Stimulated activated naive CD4-positive, alpha-beta T cell (primary cell): ENCODE measurements around the gene PPP1R3G.
"Not testable (repeated sequence)": the region's sequence is repeated elsewhere in the genome, so short reads cannot be mapped to it uniquely, and the experiment has no call there.

ENCODE experiments used
- DNase-seq, 6 experiments: peaks; one replicate each; lab custom pipeline; 2025; lab: John Stamatoyannopoulos, UW

Gene PPP1R3G

GRCh38 chr6:5084781-5085647 is at the start of gene PPP1R3G:
TSS of gene PPP1R3G (plus strand) at chr6:5085341. CDS start at chr6:5085486, 145 bp downstream.
- DNase-seq = no peak

- no peak for DNase-seq
These were observed 48.9 kb upstream of the PPP1R3G start for GRCh38 chr6:5036269-5036668.

GRCh38 chr6:5041955-5042354 is 43.2 kb upstream of the PPP1R3G start:
- no peak for DNase-seq

- DNase-seq = no peak
These were observed 42.7 kb upstream of the PPP1R3G start for GRCh38 chr6:5042436-5042835.

- DNase-seq = no peak
These were observed 40.3 kb upstream of the PPP1R3G start for GRCh38 chr6:5044866-5045265.

- no peak for DNase-seq
These were observed 39.7 kb upstream of the PPP1R3G start for GRCh38 chr6:5045416-5045815.

- no peak for DNase-seq
These were observed 38.7 kb upstream of the PPP1R3G start for GRCh38 chr6:5046430-5046829.

- DNase-seq = no peak
These were observed 35.1 kb upstream of the PPP1R3G start for GRCh38 chr6:5050009-5050408.

GRCh38 chr6:5051394-5051793 is 33.7 kb upstream of the PPP1R3G start:
- DNase-seq = no peak

- DNase-seq = no peak
These were observed 32.1 kb upstream of the PPP1R3G start for GRCh38 chr6:5053038-5053437.

- no peak for DNase-seq
These were observed 31.3 kb upstream of the PPP1R3G start for GRCh38 chr6:5053864-5054244.

GRCh38 chr6:5054245-5054873 is 30.8 kb upstream of the PPP1R3G start:
- no peak for DNase-seq

GRCh38 chr6:5055118-5055517 is 30.0 kb upstream of the PPP1R3G start:
- no peak for DNase-seq

GRCh38 chr6:5058254-5058653 is 26.9 kb upstream of the PPP1R3G start:
- no peak for DNase-seq

- DNase-seq = no peak
These were observed 25.9 kb upstream of the PPP1R3G start for GRCh38 chr6:5059036-5059896.

- not testable (repeated sequence) for DNase-seq
These were observed 24.7 kb upstream of the PPP1R3G start for GRCh38 chr6:5060439-5060838.

- no peak for DNase-seq
These were observed 24.0 kb upstream of the PPP1R3G start for GRCh38 chr6:5061152-5061551.

GRCh38 chr6:5063617-5064016 is 21.5 kb upstream of the PPP1R3G start:
- no peak for DNase-seq

GRCh38 chr6:5066456-5067093 is 18.6 kb upstream of the PPP1R3G start:
- no peak for DNase-seq

GRCh38 chr6:5067305-5067704 is 17.8 kb upstream of the PPP1R3G start:
- no peak for DNase-seq

GRCh38 chr6:5068153-5068751 is 16.9 kb upstream of the PPP1R3G start:
- DNase-seq = no peak

- DNase-seq = no peak
These were observed 13.9 kb upstream of the PPP1R3G start for GRCh38 chr6:5071216-5071615.
